GM19468 (cell line): Measurements from ENCODE around the gene TP73.

Experiments
- ATAC-seq: cut with Tn5 transposase; IDR thresholded peaks from one replicate; pipeline ENCODE4 v1.9.1; 2021; ENCODE audit warnings: mild to moderate bottlenecking, moderate library complexity, moderate number of reproducible peaks; ENCODE audit not compliant: unreplicated experiment; ENCODE audit errors: extremely low read depth

Gene TP73

GRCh38 chr1:3669421-3669821 lies 17.1 kb downstream of the TP73 start:
- ATAC-seq, result no peak

GRCh38 chr1:3669971-3670431 lies 17.7 kb downstream of the TP73 start:
- no peak for ATAC-seq

- ATAC-seq, result no peak
These were observed 18.5 kb downstream of the TP73 start for GRCh38 chr1:3670823-3671265.

- no peak for ATAC-seq
These were observed 19.3 kb downstream of the TP73 start for GRCh38 chr1:3671371-3672180.

DNA sequence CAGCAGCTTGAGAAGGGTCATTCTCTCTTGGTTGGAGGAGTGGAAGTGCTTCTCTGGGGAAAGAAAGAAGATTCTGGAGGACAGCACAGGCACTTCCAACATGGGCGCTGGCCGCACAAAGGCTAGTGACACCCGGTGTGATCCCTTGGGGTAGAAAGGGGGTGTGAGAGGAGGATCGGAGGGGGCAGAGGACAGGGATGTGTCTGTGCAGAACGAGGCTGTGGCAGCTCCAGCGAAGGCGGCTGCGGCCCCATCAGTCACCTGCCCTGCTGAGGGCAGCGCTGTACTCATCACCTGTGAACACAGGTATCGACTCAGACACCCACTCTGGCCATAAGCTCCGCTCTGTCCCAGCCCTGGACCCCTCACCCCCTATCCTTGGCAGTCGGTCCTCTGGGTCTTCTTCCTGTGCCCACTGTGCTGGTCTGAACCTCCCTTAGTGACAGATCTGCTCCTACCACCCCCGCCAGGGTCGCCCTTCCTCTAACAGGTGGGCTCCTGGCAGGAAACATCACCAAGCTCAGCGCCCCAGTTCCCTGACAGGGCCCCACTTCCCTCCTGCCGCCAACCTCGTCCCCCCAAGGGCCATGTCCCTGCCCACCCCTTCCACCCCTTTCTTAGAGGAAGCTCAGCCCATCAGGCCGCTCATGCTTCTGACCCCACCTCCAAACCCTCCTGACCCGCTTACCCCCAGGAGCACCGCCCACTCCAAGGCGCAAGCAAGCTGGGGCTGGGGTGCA lies 20.1 kb downstream of the TP73 start:
- ATAC-seq, result no peak

GRCh38 chr1:3672971-3673361 lies 20.6 kb downstream of the TP73 start:
- no peak for ATAC-seq

DNA sequence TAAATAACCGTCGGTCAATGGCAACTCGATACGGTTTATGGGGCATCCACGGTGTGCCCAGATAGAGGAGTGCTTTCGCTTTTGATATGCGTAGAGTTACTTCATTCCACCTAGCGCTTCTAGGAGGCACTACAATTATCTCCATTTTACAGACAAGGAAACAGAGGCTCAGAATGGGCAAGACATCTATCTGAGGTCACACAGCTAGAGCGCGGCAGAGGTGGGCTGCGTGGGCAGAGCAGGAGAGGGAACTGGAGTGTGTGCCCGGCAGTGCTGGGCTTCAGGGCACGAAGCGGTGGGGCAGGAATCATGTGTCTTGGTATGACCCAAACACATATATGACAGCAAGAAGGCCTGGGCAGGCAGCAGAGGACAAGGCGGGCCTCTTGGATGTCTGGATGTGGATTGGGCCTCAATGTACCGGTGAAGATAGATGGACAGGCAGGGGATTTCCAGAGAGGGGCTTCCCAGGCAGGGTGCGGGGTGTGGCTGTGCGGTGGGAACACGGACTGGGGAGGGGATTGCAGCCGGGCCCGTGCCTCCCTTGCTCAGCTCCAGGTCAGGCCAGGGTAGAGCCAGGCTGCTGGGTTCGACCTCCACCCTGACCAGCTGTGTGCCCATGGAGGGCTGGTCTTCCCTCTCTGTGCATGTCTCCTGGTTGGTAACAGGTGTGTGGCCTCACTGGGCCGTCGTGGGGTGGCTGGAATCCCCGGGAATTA lies 21.2 kb downstream of the TP73 start:
- no peak for ATAC-seq

DNA sequence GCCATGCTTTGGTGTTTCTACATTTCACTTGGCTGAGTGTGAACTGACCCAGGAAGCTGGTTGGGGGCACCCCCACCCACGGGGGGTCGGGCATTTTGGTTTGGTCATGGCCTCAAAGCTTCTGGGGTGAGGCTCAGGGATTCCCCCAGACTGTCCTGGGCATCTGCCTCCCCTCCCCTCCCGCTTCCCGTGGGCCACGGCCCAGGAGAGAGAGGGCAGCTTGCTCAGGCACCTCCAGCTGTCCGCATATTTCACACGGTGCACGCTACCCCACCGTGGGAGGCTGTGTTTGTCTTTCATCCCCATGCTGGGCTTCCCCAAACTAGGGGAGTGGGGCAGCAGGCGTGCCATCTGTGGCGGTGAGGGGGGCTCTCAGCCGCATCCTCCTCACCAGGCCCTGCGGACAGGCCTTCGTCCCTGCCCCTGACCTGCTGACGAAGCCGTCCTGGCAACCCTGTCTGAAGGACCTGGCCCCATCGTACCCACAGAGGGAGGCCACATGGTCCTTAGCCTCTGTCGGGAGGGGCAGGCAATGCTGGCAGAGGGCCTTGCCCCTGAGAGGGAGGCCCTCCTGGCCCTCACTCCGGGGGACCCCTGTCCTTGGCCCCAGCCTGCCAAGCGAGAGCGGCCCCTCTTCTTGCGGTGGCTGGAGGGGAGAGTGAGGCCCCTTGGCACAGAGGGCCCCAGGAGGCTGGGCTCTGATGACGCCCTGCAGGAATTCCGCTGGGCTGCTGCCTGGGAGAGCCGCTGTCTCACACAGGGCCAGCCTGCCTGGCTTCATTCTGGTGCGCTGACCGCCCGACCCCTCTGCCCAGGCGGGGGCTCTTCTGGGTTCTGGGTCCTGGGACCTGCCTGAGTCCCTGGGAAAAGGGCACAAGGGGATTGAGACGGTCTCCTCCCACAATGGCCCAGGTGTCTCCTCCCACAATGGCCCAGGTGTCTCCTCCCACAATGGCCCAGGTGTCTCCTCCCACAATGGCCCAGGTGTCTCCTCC lies 22.1 kb downstream of the TP73 start:
- no peak for ATAC-seq

- no peak for ATAC-seq
These were observed 23.1 kb downstream of the TP73 start for GRCh38 chr1:3675436-3675835.

DNA sequence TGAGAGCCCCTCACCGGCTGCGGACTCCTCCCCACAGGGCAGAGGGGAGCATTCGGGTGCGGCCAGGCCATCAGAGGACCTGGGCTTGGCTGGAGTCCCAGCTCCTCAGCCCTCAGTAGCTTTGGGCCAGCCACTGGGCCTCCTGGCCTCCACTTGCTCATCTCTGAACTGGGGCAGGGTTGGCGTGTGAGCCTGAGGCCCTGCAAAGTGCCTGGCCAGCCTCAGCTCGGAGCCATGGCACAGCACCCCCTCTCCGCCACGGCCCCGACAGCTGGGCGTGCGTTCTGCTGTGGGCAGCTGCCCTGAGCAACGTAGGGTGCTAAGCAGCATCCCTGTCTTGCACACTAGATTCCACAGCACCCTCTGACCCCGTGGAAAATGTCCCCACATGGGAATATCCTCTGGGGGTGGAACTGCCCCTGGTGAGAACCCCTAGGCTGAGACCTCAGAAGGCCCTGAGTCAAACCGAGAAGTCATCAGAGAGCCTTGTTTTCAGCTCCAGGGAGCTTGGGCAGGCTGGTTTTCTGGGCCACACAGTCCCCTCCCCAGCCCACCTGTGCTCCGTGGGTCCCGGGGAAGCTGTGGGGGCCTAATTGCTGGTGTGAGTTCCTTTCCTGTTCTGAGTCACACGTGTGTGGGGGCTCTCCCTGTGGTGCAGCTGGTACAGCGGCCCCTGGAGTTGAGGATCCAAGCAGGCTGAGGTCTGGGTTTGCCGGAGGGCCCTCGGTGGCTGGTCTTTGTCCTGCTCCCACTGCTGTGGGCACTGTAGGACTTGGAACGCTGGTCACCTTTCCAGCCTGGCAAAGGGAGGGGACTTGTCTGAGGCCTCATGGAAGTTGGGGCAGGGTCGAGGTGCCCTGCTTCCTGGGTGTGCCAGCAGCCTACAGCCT lies 24.5 kb downstream of the TP73 start:
- peak; percentile 59 for ATAC-seq

DNA sequence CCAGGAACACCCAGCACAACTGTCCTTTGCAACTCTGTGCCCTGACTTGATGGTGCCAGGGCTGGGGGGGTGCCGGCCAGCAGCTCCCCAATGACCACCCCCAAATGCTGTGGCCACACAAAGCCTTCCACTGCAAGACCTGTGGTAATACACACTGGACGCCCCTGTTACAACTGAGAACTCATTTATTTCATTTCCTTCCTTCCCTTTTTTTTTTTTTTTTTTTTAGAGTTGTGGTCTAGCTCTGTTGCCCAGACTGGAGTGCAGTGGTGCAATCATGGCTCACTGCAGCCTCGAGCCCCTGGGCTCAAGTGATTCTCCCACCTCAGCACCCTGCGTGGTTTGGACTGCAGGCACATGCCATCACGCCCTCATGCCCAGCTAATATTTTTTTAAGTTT lies 25.2 kb downstream of the TP73 start:
- no peak for ATAC-seq

GRCh38 chr1:3678361-3679097 lies 26.2 kb downstream of the TP73 start:
- ATAC-seq, result no peak

GRCh38 chr1:3679098-3679555 lies 26.8 kb downstream of the TP73 start:
- no peak for ATAC-seq

DNA sequence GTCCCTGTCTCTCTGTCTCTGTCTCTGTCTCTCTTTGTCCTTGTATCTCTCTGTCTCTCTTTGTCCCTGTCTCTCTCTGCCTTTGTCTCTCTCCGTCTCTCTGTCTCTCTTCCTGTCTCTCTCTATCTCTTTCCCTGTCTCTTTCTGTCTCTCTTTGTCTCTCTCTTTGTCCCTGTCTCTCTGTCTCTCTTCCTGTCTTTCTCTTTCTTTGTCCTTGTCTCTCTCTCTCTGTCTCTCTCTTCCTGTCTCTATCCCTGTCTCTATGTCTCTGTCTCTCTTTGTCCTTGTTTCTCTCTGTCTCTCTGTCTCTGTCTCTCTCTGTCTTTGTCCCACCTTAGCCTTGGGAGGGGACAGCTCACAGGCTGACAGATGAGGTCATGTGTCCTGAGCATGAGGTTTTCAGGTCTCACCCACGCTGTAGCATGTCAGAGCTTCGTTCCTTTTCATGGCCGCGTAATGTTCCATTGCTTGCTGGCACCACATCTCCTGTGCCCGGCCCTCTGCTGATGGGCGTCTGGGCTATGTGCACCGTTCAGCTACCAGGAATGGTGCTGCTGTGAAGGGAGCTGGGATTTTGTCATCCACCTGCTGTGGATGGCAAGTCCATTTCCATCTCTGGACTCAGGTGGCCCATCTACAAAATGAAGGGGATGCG lies 27.6 kb downstream of the TP73 start:
- no peak for ATAC-seq

GRCh38 chr1:3680488-3681230 lies 28.3 kb downstream of the TP73 start:
- no peak for ATAC-seq

- no peak for ATAC-seq
These were observed 29.0 kb downstream of the TP73 start for GRCh38 chr1:3681231-3681897.
